ENCODE measurements around the gene HTR3C. TPM values are rescaled to one million over a fixed set of nuclear protein-coding genes. Genes with fewer than 3 reads are reported as not detected.

Gene HTR3C
- total RNA-seq, 1 experiment from 2014 or later = not detected

DNA sequence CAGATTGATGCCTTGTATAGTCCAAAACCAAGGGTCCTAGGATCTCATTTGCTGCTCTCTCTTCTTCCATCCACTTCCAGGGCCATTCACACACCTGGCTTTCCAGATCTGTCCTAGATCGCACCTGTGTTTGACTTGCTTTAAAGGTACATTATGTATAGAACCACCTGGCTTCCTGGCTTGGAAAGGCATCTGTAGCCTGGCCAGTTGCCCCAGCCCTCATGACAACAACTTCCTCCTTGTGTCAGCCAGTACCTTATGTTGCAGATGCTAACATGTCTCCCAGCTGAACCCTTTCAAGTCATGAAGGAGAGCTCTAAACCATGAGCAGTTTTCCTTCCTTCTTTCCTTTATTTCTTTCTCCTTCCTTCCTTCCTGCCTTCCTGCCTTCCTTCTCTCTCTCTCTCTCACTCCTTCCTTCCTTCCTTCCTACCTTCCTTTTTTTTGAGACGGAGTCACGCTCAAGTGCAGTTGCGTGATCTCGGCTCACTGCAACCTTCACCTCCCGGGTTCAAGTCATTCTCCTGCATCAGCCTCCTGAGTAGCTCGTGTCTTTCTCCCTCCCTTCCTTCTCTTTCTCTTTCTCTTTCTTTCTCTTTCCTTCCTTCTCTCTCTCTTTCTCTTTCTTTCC is 2.5 kb upstream of the HTR3C start:
- no peaks in the 10 kb centered on the region for H3K4me1 ChIP-seq (ENCODE audit: insufficient read depth, low read length)
- Mint-ChIP-seq H3K36me3 (ENCODE audit: insufficient read depth in 1 of 3, low read depth in 3 of 3) (no peaks in the 10 kb centered on the region; a peak in 2 of 7 replicates), H3K4me3 (no peak overlapping the region), H3K27ac (no peak overlapping the region), H3K4me1 (no peaks in the 10 kb centered on the region), H3K9me3 (no peaks in the 10 kb centered on the region; a peak in 1 of 5 replicates), H3K27me3 (ENCODE audit: low read depth) (peaks cover 6% of the 10 kb centered on the region)
- no peaks in the 10 kb centered on the region for H3K9me3 ChIP-seq (ENCODE audit: control insufficient read depth, low read depth, low read length)
- DNase-seq = no peak
- WGBS (ENCODE audit: extremely low coverage, insufficient read length, low lambda C conversion rate) = no CpG with 5 or more reads among the region's 7 CpGs
- H3K4ac ChIP-seq (ENCODE audit: low read depth, low read length) = no peak overlapping the region
- no peak overlapping the region for H3K23ac ChIP-seq (ENCODE audit: insufficient read length, low read depth, low read length)
- no peak overlapping the region for H2AFZ ChIP-seq (ENCODE audit: low read length)
- no peak overlapping the region for H4K5ac ChIP-seq (ENCODE audit: insufficient read length, low read depth, low read length)
- H2BK20ac ChIP-seq (ENCODE audit: low read depth, low read length, poor library complexity, severe bottlenecking) = no peak overlapping the region
- H3K79me2 ChIP-seq (ENCODE audit: insufficient read depth, low read length) = no peaks in the 10 kb centered on the region
- no peak overlapping the region for H3K27ac ChIP-seq (ENCODE audit: insufficient read length, low read depth, low read length)
- H2BK15ac ChIP-seq (ENCODE audit: low read depth, low read length) = no peak overlapping the region
- TF ChIP-seq, protein P1, sequence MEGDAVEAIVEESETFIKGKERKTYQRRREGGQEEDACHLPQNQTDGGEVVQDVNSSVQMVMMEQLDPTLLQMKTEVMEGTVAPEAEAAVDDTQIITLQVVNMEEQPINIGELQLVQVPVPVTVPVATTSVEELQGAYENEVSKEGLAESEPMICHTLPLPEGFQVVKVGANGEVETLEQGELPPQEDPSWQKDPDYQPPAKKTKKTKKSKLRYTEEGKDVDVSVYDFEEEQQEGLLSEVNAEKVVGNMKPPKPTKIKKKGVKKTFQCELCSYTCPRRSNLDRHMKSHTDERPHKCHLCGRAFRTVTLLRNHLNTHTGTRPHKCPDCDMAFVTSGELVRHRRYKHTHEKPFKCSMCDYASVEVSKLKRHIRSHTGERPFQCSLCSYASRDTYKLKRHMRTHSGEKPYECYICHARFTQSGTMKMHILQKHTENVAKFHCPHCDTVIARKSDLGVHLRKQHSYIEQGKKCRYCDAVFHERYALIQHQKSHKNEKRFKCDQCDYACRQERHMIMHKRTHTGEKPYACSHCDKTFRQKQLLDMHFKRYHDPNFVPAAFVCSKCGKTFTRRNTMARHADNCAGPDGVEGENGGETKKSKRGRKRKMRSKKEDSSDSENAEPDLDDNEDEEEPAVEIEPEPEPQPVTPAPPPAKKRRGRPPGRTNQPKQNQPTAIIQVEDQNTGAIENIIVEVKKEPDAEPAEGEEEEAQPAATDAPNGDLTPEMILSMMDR (conservative IDR thresholded peaks at IDR 0.05) = no peak
- H2BK120ac ChIP-seq (ENCODE audit: low read depth, low read length, poor library complexity, severe bottlenecking) = no peak overlapping the region
- H3T11ph ChIP-seq (ENCODE audit: low read length) = no peak overlapping the region
- no peak overlapping the region for H2BK5ac ChIP-seq (ENCODE audit: insufficient read length, low read length)
- no peak overlapping the region for H3K18ac ChIP-seq (ENCODE audit: insufficient read length, low read depth, low read length)
- no peaks in the 10 kb centered on the region for H4K20me1 ChIP-seq (ENCODE audit: control insufficient read depth, insufficient read depth, insufficient read length)
- no peak overlapping the region for H3K56ac ChIP-seq (ENCODE audit: insufficient read length, low read depth, low read length)
- no peaks in the 10 kb centered on the region for H3K23me2 ChIP-seq (ENCODE audit: insufficient read length, low read depth, low read length, poor library complexity, severe bottlenecking)
- H4K8ac ChIP-seq (replicated peaks; ENCODE audit: insufficient read length, low read depth, low read length) = no peak overlapping the region
- no peak overlapping the region for H3K9ac ChIP-seq (ENCODE audit: extremely low read depth, insufficient read length, low read length)
- no peak overlapping the region for H2AK5ac ChIP-seq (ENCODE audit: insufficient read length, low read length)
- no peaks in the 10 kb centered on the region for H3K79me1 ChIP-seq (ENCODE audit: insufficient read depth, low read depth, low read length, poor library complexity, severe bottlenecking)
- H2BK12ac ChIP-seq (ENCODE audit: insufficient read length, low read depth, low read length) = no peak overlapping the region
- H4K91ac ChIP-seq (ENCODE audit: insufficient read length, low read depth, low read length) = no peak overlapping the region
- no peak overlapping the region for H3K14ac ChIP-seq (ENCODE audit: insufficient read depth, low read length)
- H3K4me2 ChIP-seq (ENCODE audit: insufficient read depth, insufficient read length, low read length) = no peak overlapping the region
- no peaks in the 10 kb centered on the region for H3K27me3 ChIP-seq (ENCODE audit: insufficient read depth, low read length)
